EH (cell line): ENCODE measurements around the gene PDF.

ENCODE experiments used
- DNase-seq: peaks from one replicate; pipeline ENCODE4 v3.0.0-alpha.2; 2015; ENCODE audit warnings: low read depth

PDF gene

GRCh38 chr16:69339289-69340094, 9.1 kb upstream of the PDF start, which contains the start of the genes COG8 and NIP7:
COG8 (minus strand) TSS chr16:69339564; CDS start chr16:69339552, 12 bp downstream.
NIP7 (plus strand) TSS chr16:69339772; CDS start chr16:69339830, 58 bp downstream.
- DNase-seq = peak; percentile 99

DNA sequence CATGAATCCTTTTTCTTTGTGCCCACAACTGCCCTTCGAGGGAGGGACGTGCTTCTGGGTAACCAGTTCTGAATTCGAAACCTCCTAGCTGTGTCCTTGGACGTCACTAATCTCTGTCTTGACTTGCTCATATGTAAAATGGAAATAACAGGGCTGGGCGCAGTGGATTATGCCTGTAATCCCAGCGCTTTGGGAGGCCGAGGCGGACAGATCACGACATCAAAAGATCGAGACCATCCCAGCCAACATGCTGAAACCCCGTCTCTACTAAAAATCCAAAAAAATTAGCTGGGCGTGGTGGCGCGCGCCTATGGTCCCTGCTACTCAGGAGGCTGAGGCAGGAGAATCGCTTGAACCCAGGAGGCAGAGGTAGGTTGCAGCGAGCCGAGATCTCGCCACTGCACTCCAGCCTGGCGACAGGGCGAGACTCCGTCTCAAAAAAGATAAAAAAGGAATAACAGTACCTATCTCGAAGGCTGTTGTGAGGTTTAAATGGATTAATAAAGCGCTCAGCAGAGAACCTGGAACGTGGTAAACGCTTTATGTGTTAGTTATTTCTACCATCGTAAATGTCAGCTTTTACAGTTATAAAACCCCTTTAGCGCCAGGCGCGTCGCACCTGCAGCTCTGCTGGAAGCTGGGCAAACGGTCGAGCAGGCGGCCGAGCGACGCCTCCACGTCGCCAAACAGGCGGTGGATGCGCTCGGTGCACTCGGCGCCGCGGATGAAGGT, 8.3 kb upstream of the PDF start:
- no peak for DNase-seq

- no peak for DNase-seq
Measured at GRCh38 chr16:69334696-69335095, 4.3 kb upstream of the PDF start.

DNA sequence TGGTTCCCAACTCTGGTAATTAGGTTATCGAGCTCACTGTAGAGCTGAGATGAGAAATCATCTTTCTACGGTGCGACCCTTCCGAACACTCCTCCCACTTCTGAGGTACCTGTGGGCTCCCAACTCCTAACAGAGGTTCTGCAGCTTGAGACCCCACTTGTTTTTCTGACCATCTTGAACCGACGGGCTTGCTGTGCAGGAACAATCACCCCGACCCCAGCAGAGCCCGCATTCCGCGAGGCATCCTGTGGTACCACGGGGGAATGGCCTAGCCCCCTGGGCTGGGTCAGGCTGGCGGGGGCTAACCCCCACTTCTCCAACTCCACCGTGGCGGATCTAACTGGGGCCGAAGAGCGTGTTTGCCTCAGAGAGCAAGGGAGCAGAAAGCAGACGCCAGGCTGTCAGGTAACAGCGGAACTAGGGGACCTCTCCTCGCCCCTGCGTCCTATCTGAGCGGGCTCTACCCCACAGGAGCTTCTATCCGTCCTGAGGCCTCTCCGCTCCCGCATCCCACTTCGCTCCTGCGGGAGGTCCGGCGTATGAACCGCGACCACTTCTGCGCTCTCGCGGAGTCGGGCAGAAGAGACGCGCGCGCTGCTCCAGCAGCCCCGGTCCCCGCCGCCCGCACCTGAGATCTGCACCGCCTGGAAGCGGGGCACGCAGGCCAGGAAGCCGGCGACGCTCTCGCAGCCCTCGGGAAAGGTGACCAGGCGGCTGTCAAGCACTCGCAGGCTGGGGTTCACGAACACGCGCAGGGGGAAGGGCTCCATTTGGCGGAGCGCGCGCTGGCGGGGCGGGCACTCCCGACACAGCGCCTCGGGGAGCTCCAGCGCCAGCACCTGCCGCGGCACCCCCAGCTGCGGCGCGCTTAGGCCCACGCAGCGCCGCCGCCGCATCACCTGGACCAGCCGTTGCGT, 761 bp downstream of the PDF start:
- DNase-seq = peak; percentile 33

DNA sequence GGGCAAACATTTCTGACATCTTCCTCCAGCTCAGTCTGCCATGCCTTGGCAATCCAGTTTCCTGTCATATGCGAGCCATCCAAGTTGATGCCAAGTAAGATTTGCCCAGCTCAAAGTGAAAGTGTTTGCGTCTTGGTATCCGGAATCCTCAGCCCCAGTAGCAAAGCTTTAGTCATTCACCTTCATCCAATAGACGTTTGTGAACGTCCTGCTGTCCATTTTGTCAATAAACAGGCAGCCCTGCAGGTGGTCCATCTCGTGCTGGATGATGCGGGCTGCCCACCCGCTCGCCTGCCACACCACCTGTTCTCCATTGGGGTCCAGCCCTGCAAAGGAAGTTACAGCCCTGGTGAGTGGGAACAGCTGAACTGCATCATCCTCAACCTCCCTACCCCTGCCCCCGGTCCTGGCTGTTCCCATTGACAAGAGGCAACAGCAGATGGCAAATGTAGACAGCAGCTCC, 1.5 kb downstream of the PDF start:
- peak; percentile 60 for DNase-seq

DNA sequence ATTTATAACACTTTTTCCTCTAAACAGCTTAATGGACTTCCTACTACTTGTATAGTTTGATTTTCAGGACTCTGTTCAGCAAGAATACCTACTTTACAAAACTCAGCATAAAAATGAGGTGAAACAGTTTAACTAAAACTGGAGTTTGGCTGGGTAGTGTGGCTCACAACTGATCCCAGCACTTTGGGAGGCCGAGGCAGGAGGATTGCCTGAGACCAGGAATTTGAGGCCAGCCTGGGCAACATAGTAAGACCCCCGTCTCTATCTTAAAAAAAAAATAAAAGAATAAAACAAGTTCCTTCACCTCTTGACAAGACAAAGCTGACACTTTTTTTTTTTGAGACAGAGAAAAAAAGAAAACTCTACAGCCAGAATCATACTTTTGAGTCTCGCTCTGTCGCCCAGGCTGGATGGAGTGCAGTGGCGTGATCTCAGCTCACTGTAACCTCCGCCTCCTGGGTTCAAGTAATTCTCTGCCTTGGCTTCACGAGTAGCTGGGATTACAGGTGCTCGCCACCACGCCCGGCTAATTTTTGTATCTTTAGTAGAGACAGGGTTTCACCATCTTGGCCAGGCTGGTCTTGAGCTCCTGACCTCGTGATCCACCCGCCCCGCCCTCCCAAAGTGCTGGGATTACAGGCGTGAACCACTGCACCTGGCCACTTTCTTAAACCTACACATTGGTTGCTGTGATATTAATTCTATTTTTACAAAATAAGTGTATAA, 2.6 kb downstream of the PDF start:
- no peak for DNase-seq

DNA sequence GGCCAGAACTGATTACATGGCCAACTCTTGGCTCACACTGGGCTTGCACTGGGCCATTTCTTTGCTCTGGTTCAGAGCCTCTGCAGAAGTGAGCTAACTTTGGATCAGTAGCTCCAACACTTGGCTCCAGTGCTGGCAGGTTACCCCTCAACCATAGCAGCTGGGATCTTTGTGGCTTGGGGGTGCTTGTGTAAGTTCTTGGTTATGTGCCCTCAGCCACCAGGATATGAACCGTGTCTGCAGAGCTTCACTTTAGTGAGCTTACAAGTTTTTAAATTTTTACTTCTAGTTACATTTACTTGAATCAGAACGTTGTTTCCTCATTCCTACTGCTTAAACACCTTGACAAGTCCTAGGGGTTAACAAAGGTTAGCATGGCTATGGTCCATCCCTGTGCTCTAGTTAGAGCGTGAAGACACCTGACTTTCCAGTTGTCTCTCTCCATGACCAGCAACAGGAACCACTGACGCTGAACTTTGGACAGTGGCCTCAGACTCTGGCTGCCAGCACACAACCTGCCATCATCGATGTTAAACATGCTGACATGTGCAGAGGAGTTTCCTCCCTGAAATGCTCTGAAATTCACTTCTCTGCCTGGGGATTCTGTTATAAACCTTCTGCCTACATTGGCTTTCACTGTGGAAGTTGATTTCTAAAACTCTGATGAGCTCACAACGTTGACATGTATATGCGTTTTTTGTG, 4.1 kb downstream of the PDF start:
- no peak for DNase-seq

DNA sequence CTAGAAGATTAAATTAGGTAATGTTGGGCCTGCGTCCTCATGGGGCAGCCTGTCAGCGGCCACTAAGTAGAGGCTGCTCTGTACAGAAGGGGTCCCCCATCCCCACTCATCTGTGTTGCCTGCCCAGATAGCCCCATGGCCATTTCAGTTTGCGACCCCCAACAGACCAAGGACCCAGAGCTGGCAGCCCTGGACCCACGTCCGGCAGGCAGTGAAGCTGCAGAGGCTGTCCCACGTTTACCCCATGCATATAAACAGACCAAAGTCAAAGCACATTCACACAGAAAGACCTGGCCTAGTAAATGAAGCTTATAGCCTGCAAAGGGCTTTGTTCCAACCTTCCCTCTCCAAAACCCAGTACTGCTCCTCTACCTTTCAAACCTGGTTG, 4.6 kb downstream of the PDF start:
- DNase-seq = no peak

GRCh38 chr16:69324585-69325253, 5.7 kb downstream of the PDF start:
- DNase-seq = no peak

GRCh38 chr16:69324013-69324531, 6.3 kb downstream of the PDF start:
- peak; percentile 54 for DNase-seq

- DNase-seq = no peak
Measured at GRCh38 chr16:69323415-69323814, 7.0 kb downstream of the PDF start.

DNA sequence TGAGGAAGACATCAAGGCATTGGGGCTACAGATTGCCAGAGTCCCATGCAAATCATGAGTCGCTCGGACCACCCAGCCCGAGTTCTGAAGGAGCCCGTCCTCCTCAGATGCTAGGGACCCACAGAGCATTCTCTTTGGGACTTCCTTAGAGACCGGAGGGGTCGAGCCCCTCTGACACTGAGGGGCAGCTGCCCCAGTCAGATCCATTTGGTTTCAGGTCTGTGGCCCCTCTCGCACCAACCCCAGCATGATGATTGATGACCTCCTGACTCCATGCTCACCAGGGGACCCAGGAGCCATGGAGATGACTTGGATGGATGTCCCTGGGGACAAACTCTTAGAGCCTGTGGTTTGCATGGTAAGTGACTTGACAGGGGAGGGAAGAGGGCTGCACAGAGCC, 8.0 kb downstream of the PDF start:
- DNase-seq = no peak

DNA sequence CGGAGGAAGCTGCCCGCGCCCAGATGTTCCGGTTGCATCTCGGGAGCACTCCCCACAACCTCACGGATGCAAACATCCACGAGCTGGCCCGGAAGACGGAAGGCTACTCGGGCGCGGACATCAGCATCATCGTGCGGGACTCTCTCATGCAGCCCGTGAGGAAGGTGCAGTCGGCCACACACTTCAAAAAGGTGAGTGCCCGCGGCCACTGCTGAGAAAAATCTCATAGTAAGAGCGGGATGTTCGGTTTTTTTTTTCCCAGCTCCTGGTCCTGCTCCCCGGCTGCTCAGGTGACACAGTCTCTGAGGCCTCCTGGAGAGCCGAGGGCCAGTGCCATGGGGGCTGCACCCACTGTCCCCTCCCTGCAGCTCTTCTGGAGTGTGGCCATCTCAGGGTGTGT, 9.3 kb downstream of the PDF start:
- DNase-seq = no peak

GRCh38 chr16:69320740-69321073, 9.7 kb downstream of the PDF start:
- no peak for DNase-seq

GRCh38 chr16:69319826-69320739, 10.3 kb downstream of the PDF start:
- no peak for DNase-seq

GRCh38 chr16:69319381-69319780, 11.0 kb downstream of the PDF start:
- DNase-seq = no peak

DNA sequence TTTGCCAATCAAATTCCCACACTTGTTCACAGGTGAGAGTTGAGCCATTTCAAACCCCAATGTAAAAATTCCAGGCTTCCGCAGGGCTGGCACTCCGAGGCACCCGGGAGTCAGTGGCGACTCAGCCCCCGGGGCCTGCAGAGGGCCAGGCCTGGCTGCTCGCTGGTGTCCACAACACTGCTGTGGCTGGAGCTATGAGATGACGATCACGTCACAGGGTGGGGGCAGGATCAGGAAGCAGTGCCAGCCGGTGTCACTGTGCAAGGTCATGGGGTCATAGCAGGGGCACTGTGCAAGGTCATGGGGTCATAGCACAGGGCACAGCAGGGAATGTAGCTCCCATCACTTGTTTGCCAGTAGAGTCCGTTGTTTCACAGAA, 11.5 kb downstream of the PDF start:
- DNase-seq = no peak

DNA sequence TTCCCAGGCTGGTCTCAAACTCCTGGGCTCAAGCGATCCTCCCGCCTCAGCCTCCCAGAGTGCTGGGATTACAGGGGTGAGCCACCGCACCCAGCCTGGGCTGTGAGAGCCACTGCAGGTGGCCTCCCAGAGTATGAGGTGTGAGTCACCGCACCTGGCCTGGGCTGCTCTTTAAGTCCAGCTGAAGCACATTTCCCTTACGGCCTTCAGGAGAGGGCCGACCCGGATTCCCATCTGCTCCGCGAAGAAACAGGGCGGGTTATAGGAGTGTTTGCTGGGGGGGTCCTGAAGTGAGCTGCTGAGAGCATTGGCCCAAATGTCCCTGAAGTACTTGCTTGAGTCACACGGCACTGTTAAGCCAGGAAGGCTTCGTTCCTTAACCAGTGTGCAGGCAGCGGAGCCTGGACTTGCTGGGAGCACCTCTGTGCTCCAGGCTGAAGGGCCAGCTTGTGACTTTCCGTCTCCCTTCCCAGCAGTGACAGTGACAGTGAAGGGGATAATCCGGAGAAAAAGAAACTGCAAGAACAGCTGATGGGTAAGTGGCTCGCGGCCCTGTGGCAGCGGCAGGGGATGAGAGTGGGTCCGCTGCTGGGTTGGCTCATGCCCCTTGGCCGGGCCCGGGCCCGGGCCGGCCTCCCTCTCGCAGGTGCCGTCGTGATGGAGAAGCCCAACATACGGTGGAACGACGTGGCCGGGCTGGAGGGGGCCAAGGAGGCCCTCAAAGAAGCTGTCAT, 12.0 kb downstream of the PDF start:
- no peak for DNase-seq
